ENCODE measurements around the gene FBLN2. TPM values are rescaled to one million over a fixed set of nuclear protein-coding genes. Genes with fewer than 3 reads are reported as not detected.

Gene FBLN2
- total RNA-seq, 4 donors from 2014 or later = 20.6 to 51.2 (median 32.8) TPM

DNA sequence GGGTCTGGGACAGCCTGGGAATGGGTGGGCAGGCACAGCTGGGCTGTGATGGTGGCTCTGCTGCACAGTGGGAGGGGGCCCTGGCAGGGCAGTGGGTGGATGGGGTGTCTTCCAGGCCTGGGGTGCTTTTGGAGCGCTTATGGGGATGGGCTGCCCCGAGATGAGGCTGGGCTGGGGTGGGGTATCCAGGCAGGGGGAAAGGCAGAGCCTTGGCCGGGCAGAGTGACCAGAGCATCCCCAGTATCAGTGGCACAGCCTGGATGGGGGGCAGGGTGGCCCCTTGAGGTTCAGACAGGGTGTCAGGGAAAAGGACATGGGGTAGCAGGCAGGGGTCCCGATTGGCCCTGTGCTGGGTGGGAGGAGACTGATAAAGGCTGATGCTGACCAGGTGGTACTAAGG lies 42.2 kb upstream of the FBLN2 start:
- no peak overlapping the region for H3K27ac ChIP-seq
- no peaks in the 10 kb centered on the region for H3K4me1 ChIP-seq
- H3K36me3 ChIP-seq = peaks cover 0 to 9% (median 0%) of the 10 kb centered on the region in 3 donors
- TF ChIP-seq CTCF (IDR thresholded peaks at IDR 0.05) = no peak
- TF ChIP-seq POLR2A (IDR thresholded peaks at IDR 0.05) = no peak
- peak in 1 of 3 donors; percentile 38 for DNase-seq
- H3K4me3 ChIP-seq = no peak overlapping the region
- H3K9me3 ChIP-seq = no peaks in the 10 kb centered on the region
- H3K27me3 ChIP-seq = no peaks in the 10 kb centered on the region

- no peak overlapping the region for H3K4me3 ChIP-seq
- H3K36me3 ChIP-seq = peaks cover 0 to 7% (median 0%) of the 10 kb centered on the region in 3 donors
- H3K27ac ChIP-seq = no peak overlapping the region
- H3K4me1 ChIP-seq = no peaks in the 10 kb centered on the region
- no peak for TF ChIP-seq POLR2A (IDR thresholded peaks at IDR 0.05)
- no peak for TF ChIP-seq CTCF (IDR thresholded peaks at IDR 0.05)
- no peaks in the 10 kb centered on the region for H3K9me3 ChIP-seq
- DNase-seq = no peak
- H3K27me3 ChIP-seq = no peaks in the 10 kb centered on the region
Measured at GRCh38 chr3:13507247-13507569, 41.7 kb upstream of the FBLN2 start.

DNA sequence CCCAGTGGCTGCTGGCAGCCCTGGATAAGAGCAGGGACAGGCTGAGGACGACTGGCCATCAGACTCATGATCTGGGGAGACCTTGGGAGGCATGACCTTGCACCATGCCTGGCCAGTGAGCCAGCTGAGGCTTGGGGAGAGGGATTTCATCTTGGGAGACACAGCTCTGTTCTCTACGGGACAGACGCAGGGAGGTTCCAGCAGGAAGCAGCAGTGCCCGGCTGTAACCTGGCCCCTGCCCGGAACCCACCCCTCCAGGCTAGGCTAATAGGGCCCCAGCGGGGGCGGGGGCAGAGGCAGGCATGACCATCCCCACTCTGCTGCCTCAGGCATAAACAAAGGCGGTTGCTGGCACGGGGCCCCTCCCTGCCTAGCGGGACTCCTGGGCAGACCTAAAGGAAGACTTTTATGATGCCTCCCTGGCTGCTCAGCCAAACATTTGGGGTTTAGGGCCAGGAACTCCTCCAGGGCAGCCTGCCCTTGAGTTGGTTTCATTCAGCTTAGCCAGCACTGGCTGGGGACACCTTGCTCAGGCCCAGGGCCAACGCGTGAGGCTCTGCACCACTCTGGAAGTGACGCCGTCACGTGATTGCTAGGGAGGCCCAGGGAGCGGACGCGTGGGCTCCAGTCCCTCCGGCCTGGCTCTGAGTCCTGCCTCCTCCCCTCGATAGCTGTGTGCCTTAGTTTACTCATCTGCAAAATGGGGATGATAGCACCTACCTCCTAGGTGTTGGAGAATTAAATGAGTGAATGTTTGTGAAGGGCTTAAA lies 41.2 kb upstream of the FBLN2 start:
- TF ChIP-seq POLR2A (IDR thresholded peaks at IDR 0.05) (no peak), CTCF (IDR thresholded peaks at IDR 0.05) (no peak)
- DNase-seq = peak in 1 of 3 donors; percentile 40
- Histone ChIP-seq H3K9me3 (no peaks in the 10 kb centered on the region), H3K27ac (no peak overlapping the region), H3K36me3 (peaks cover 0 to 2% (median 0%) of the 10 kb centered on the region in 3 donors), H3K4me3 (no peak overlapping the region), H3K4me1 (no peaks in the 10 kb centered on the region), H3K27me3 (no peaks in the 10 kb centered on the region)

DNA sequence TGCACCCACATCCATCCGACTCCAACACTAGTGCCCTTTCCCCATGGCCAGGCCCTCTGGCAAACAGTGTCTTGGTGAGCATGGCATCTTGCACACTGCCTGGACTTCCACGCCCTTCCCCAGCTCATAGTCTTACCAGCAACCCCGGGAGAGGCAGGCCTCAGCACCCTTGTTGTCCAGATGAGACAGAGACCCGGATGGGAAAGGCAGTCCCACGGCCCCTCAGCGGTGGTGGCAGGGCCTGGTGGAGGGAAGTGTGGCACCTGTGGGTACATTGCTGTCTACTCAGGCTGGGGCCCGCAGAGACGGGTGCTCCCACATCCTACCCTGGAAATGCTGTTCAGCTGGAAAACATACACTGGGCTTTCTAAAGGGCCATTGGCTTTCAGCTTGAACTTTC lies 40.4 kb upstream of the FBLN2 start:
- no peak overlapping the region for H3K4me3 ChIP-seq
- TF ChIP-seq POLR2A (IDR thresholded peaks at IDR 0.05) (no peak), CTCF (IDR thresholded peaks at IDR 0.05) (no peak)
- H3K36me3 ChIP-seq = no peaks in the 10 kb centered on the region
- H3K27me3 ChIP-seq = no peaks in the 10 kb centered on the region
- no peaks in the 10 kb centered on the region for H3K9me3 ChIP-seq
- DNase-seq = peak in 1 of 3 donors; percentile 46
- no peak overlapping the region for H3K27ac ChIP-seq
- no peaks in the 10 kb centered on the region for H3K4me1 ChIP-seq

DNA sequence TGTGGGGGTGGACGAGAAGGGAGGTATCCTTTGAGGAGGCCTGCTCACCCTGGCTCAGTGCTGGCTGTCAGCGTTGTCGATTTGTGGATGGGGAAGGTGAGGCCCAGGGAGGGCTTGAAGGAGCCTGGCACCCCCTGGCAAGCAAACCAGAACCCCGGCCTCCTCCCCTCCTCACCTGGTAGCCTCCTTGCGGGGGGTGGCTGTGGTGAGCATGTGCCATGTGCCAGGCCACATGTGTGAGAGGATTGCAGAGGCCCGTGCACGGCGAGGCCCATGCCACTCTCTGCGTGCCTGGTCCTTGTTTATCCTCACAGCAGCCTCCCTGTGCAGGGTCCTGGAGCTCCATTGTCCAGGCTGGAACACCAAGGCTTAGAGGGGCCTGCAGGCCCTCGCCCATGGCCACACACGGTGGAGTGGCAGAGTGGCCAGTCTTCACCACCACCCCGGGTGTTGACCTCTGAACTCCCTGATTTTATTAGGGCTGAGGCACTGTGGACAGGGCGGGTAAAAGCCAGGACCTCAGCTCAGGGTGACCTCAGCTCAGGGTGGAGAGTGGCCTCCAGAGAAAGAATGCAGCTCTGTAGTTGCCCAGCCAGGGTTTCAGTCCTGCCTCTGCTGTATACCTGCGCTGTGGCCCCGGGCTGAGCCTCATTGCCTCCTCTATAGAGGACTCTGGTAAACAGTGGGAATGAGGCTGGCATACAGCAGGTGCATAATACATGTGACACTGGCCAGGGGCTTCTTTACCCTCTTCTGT lies 39.7 kb upstream of the FBLN2 start:
- TF ChIP-seq CTCF (IDR thresholded peaks at IDR 0.05) (no peak), POLR2A (IDR thresholded peaks at IDR 0.05) (no peak)
- Histone ChIP-seq H3K9me3 (no peaks in the 10 kb centered on the region), H3K4me3 (no peak overlapping the region), H3K36me3 (no peaks in the 10 kb centered on the region), H3K27me3 (no peaks in the 10 kb centered on the region), H3K27ac (no peak overlapping the region), H3K4me1 (no peaks in the 10 kb centered on the region)
- DNase-seq = peak in 1 of 3 donors; percentile 45

All from Peyer's patch (tissue), 4 donors.